K562 (cell line): ENCODE measurements around the gene SRMS. TPM values are rescaled to one million over a fixed set of nuclear protein-coding genes. Genes with fewer than 3 reads are reported as not detected.

Experiments used
- ATAC-seq: fragments of 200-7000 bp; cut with Tn5 transposase; 3 replicates; pipeline ENCODE4 v1.9.1; 2020; ENCODE audit warnings: moderate library complexity
- BruUV-seq: library from RNA; stranded (reverse); fragments of 400-500 nt; replicated peaks from 2 replicates; lab custom pipeline; 2021; lab: Mats Ljungman, UMichigan
- CTCF ChIA-PET: fragments of 300-600 bp; formaldehyde crosslinking; extraction: SDS; loops from one replicate; lab custom pipeline; 2021; ENCODE audit warnings: low intra/inter-chr PET ratio; lab: Yijun Ruan, JAX
- POLR2A ChIA-PET: fragments of 300-600, 350-650 bp; sonication (Branson Sonifier 250); formaldehyde crosslinking; extraction: SDS; loops from one replicate; lab custom pipeline; 2021; ENCODE audit warnings: antibody characterized with exemption, inconsistent platforms; lab: Yijun Ruan, JAX
- DNase-seq, 4 experiments: peaks; one replicate each; pipeline versions ENCODE4 v3.0.0 to v3.0.0-alpha.2; 2011 to 2018; ENCODE audit warnings: low spot score in 3 of 4, mixed read lengths in 3 of 4; ENCODE audit errors: extremely low read depth in 1 of 4
- FAIRE-seq: peaks from 2 replicates; lab custom pipeline; 2011; peaks lifted over from hg19 to GRCh38; lab: Jason Lieb, UNC
- H2AFZ ChIP-seq: 2 replicates; pipeline ENCODE4 v1.6.0; 2011; ENCODE audit warnings: low read depth, low read length, control low read depth, inconsistent platforms
- H3K27ac ChIP-seq: fragments of 200-600 bp; 3 replicates; pipeline ENCODE4 v1.8.0; 2011; ENCODE audit warnings: low read depth, mild to moderate bottlenecking, control low read depth, inconsistent platforms, low read length, moderate library complexity, mixed read lengths; ENCODE audit errors: extremely low read depth
- H3K27me3 ChIP-seq, 2 experiments: fragments of 300-600 bp in 1 of 2; 2 replicates in 1 of 2; 3 replicates in 1 of 2; pipeline versions ENCODE4 v1.6.0 to v1.8.0; 2011; ENCODE audit warnings: inconsistent platforms in 2 of 2, low read length in 2 of 2, mild to moderate bottlenecking in 1 of 2, mixed read lengths in 1 of 2, moderate library complexity in 1 of 2; ENCODE audit not compliant: control insufficient read depth in 2 of 2, insufficient read depth in 2 of 2
- H3K36me3 ChIP-seq: fragments of 300-600 bp; 3 replicates; pipeline ENCODE4 v1.8.0; 2011; ENCODE audit warnings: mild to moderate bottlenecking, low read length, inconsistent platforms; ENCODE audit not compliant: control insufficient read depth, insufficient read depth
- H3K4me1 ChIP-seq, 2 experiments: fragments of 200-600 bp in 1 of 2; replicated peaks in 1 of 2; 2 replicates in 1 of 2; 3 replicates in 1 of 2; pipeline versions ENCODE4 v1.5.1 to v1.8.0; 2011; ENCODE audit warnings: inconsistent platforms in 2 of 2, low read length in 2 of 2, mild to moderate bottlenecking in 1 of 2, mixed read lengths in 1 of 2, moderate library complexity in 1 of 2; ENCODE audit not compliant: control insufficient read depth in 2 of 2, insufficient read depth in 2 of 2
- H3K4me2 ChIP-seq: 2 replicates; pipeline ENCODE4 v1.6.1; 2011; ENCODE audit warnings: low read length, control low read depth, inconsistent platforms, mixed read lengths; ENCODE audit not compliant: insufficient read depth
- H3K4me3 ChIP-seq: fragments of 200-600 bp; sonication (generic), shearing (Covaris generic); 2 replicates; pipeline ENCODE4 v1.5.1; 2016; ENCODE audit warnings: control low read depth, inconsistent platforms
- H3K79me2 ChIP-seq: fragments of 200-600 bp; 3 replicates; pipeline ENCODE4 v1.8.0; 2011; ENCODE audit warnings: low read length, inconsistent platforms; ENCODE audit not compliant: control insufficient read depth, insufficient read depth
- H3K9ac ChIP-seq, 2 experiments: 2 replicates each; pipeline versions ENCODE4 v1.6.0 to v1.6.1; 2011; ENCODE audit warnings: low read depth in 2 of 2, low read length in 2 of 2, control low read depth in 1 of 2, inconsistent platforms in 1 of 2, mild to moderate bottlenecking in 1 of 2, mixed read lengths in 1 of 2; ENCODE audit not compliant: insufficient read depth in 1 of 2
- H3K9me1 ChIP-seq: one replicate; pipeline ENCODE4 v1.6.0; 2011; ENCODE audit warnings: inconsistent platforms, mild to moderate bottlenecking, low read length, moderate library complexity; ENCODE audit not compliant: control insufficient read depth, insufficient read depth
- H3K9me3 ChIP-seq: replicated peaks from 2 replicates; pipeline ENCODE4 v1.5.1; 2011; ENCODE audit warnings: low read depth, low read length, inconsistent platforms; ENCODE audit not compliant: control insufficient read depth, insufficient read depth
- H4K20me1 ChIP-seq: replicated peaks from 2 replicates; pipeline ENCODE4 v1.6.1; 2011; ENCODE audit warnings: low read length, inconsistent platforms, mixed read lengths; ENCODE audit not compliant: control insufficient read depth, insufficient read depth
- FOXP1 ChIP-seq: sonication (generic); formaldehyde crosslinking; IDR thresholded peaks from 2 replicates; pipeline ENCODE4 v1.8.0; 2022; ENCODE audit warnings: mild to moderate bottlenecking, missing genetic modification reagents
- POLR2G ChIP-seq: fragments of 200-400 bp; formaldehyde crosslinking; IDR thresholded peaks from 2 replicates; pipeline ENCODE4 v1.6.1; 2017; ENCODE audit warnings: low read depth, mild to moderate bottlenecking, antibody characterized with exemption, low read length, moderate library complexity
- WGBS: fragments of 100-300 bp; shearing (Covaris generic); methylation state at CpG from one replicate; pipeline ENCODE4 v1.1.6; 2016; ENCODE audit warnings: low coverage, mixed read lengths; ENCODE audit not compliant: insufficient coverage; ENCODE audit errors: missing lambda C conversion rate; 5-methylcytosine and 5-hydroxymethylcytosine counted together
- in situ Hi-C: fragments of 300-500 bp; cut with MboI; formaldehyde crosslinking; loops from 4 replicates; pipeline ENCODE4 v1.15.0; 2018; ENCODE audit warnings: inconsistent platforms, mixed read lengths
- intact Hi-C: fragments of 100-400 bp; cut with micrococcal nuclease; formaldehyde crosslinking; loops from 2 replicates; pipeline ENCODE4 v1.14.2; 2022
- polyA plus RNA-seq, 8 experiments: library from polyadenylated mRNA; depleted of rRNA in 4 of 8; stranded (reverse) in 5 of 8; unstranded in 3 of 8; fragments of >200 nt; fragmentation: Nextera tagmentation in 2 of 8; fragmentation: Illumina TruSeq in 1 of 8; extraction: Ambion mirVana in 2 of 8; extraction: Trizol in 1 of 8; gene quantifications; 2 replicates each; pipeline versions ENCODE4 v1.2.1 to v1.2.3, GENCODE V29; 2011 to 2014; ENCODE audit warnings: inconsistent platforms in 1 of 8, missing spikeins in 1 of 8
- total RNA-seq, 7 experiments: library from RNA; depleted of rRNA in 6 of 7; stranded (reverse); fragments of >200 nt in 6 of 7; fragmentation: Illumina TruSeq in 2 of 7; extraction: Trizol in 2 of 7; gene quantifications; 2 replicates each; pipeline versions ENCODE4 v1.2.1 to v1.2.3, GENCODE V29; 2011 to 2021; ENCODE audit warnings: low replicate concordance in 1 of 7

SRMS gene
- total and polyA plus RNA-seq, 9 of the 15 experiments (the other 6 are each of a cell fraction or from before 2014, with no cell fraction given): 0.07 TPM; not detected in 8

DNA sequence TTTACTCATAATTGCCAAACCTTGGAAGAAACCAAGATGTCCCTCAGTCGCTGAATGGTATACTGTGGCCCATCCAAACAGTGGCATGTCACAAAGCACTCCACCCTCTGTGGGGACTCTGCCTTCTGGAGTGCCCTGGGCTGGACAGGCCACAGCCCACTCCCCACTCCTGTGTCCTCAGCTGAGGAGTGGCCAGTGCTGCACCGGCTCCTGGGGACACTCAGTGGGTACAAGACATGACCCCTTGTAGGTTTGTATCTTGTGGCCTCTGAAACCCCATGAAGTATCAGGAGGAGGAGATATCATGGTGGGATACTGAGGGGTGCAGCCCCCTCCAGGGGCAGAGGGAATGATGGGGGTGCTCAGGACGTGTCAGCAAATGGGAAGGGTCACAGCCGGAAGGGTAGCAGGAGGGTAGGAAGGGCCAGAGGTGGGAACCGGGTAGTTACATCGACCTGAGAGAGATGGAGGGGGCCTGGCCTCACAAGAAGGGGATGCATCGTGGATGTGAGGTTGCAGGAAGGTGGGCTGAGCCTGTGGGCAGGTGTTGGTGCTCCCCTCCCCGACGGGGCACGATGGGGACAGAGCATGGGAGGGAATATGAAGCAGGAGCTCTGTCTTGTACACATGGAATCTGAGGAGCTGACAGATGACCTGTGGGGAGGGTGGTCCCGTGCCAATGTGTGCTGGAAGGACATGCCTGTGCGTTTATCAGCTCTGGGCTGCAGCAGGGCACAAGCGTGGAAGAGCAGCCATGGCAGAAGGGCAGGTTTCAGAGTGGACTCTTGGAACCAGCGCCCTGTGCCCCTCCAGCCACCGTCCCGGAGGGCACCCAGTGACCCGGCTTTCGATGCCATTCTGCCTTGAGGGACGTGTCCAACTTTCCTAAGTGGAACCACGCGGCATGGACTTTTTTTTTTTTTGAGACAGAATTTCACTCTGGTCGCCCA, 38.3 kb upstream of the SRMS start:
- Histone ChIP-seq H3K9ac (peak overlapping the region in 1 of 2 experiments; percentile 17; a peak in 1 of 4 replicates), H3K79me2 (no peaks in the 10 kb centered on the region), H2AFZ (no peak overlapping the region), H4K20me1 (no peaks in the 10 kb centered on the region), H3K9me1 (no peaks in the 10 kb centered on the region), H3K27ac (no peak overlapping the region), H3K4me2 (no peak overlapping the region), H3K4me3 (no peak overlapping the region), H3K27me3 (peaks cover 0 to 14% of the 10 kb centered on the region in 2 experiments; a peak in 2 of 5 replicates), H3K4me1 (peaks cover 0 to 33% of the 10 kb centered on the region in 2 experiments; a peak in 3 of 5 replicates), H3K9me3 (no peaks in the 10 kb centered on the region), H3K36me3 (peaks cover 16% of the 10 kb centered on the region; the same call in 1 of the 3 replicates)
- ChIA-PET CTCF (no interaction called here), POLR2A (interaction anchor here (0.6 to 0.9 kb wide), 2 partner anchors 9 to 366 kb away, joined by 4 read pairs; no protein-coding TSS in a partner anchor)
- DNase-seq (no peak), FAIRE-seq (no peak), ATAC-seq (no peak)
- TF ChIP-seq POLR2G (0 out of 2 replicates have a peak, but pooled peaks have one; percentile 7), FOXP1 (CRISPR knock-in tag) (no peak)
- BruUV-seq: no TSS peak
- in situ Hi-C loops: no loop called here
- intact Hi-C loops: no loop called here
- 12% methylated on average over 21 of the region's 22 CpGs for WGBS
